ACC112 (cell line): ENCODE measurements around the gene DYNC1H1.
A peak's percentile ranks its signal among the peaks of the same experiment; 100 is the strongest.

Experiments used
- H2AFZ ChIP-seq: fragments of 200-600 bp; sonication (generic); one replicate; pipeline ENCODE4 v1.6.0; 2017; ENCODE audit warnings: antibody characterized with exemption, low read length; ENCODE audit not compliant: unreplicated experiment
- H3K27ac ChIP-seq: fragments of 200-600 bp; sonication (generic); 2 replicates; pipeline ENCODE4 v1.5.1; 2014; ENCODE audit warnings: low read depth, mild to moderate bottlenecking, antibody characterized with exemption, low read length, moderate library complexity
- H3K27me3 ChIP-seq: fragments of 200-600 bp; sonication (generic); 2 replicates; pipeline ENCODE4 v1.6.1; 2014; ENCODE audit warnings: mild to moderate bottlenecking, antibody characterized with exemption, low read length, moderate library complexity, mixed read lengths; ENCODE audit not compliant: insufficient read depth
- H3K36me3 ChIP-seq: fragments of 200-600 bp; sonication (generic); 2 replicates; pipeline ENCODE4 v1.6.1; 2016; ENCODE audit warnings: mild to moderate bottlenecking, antibody characterized with exemption, low read length, moderate library complexity, mixed read lengths; ENCODE audit not compliant: insufficient read depth
- H3K4me1 ChIP-seq: fragments of 200-600 bp; sonication (generic); one replicate; pipeline ENCODE4 v1.6.1; 2016; ENCODE audit warnings: low read length, mixed read lengths; ENCODE audit not compliant: insufficient read depth, unreplicated experiment, control insufficient read depth
- H3K4me3 ChIP-seq: fragments of 200-600 bp; sonication (generic); 2 replicates; pipeline ENCODE4 v1.5.1; 2014; ENCODE audit warnings: mild to moderate bottlenecking, low read depth, low read length
- H3K79me2 ChIP-seq: fragments of 200-600 bp; sonication (generic); one replicate; pipeline ENCODE4 v1.6.0; 2016; ENCODE audit warnings: low read length; ENCODE audit not compliant: control insufficient read depth, unreplicated experiment, insufficient read depth

Gene DYNC1H1

DNA sequence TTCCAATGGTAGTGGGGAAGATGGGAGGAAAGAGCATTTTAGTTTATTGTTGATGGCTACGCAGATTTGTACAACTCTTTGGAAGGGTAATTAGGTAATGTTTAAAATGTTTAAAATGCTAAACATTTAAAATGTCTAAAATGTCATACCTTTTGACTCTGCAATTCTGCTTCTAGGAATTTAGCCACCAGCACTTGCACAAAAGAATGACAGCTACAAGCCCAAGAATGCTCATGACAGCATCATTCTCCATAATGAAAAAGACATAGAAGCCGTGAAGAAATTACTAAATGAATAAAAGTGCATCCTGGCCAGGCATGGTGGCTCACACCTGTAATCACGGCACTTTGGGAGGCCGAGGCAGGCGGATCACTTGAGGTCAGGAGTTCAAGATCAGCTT lies 19.9 kb upstream of the DYNC1H1 start:
- no peak overlapping the region for H3K4me3 ChIP-seq
- peaks cover 4% of the 10 kb centered on the region; the same call in 1 of the 2 replicates for H3K27me3 ChIP-seq
- H3K36me3 ChIP-seq: no peaks in the 10 kb centered on the region
- no peak overlapping the region for H2AFZ ChIP-seq
- no peak overlapping the region for H3K27ac ChIP-seq
- no peaks in the 10 kb centered on the region for H3K4me1 ChIP-seq
- H3K79me2 ChIP-seq: peaks cover 13% of the 10 kb centered on the region

DNA sequence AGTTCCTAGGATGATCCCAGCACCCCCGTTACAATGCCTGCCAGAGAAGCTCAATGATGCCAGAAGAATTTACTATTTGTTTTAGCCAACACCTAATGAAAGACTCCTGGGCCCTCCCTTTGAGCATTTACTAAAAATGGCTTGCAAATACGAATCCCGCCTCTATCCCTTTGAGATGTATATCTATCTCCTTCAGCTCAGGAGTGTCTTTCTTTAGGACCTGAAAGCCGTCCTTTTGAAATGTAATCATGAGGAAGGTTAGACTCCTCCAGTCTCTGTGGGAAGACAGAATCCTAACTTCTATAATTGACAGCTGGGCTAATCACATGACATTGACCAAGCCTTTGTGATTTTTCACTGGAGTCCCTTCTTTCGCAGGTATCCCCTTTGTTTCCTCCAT lies 19.2 kb upstream of the DYNC1H1 start:
- Histone ChIP-seq H3K4me3 (no peak overlapping the region), H3K27ac (no peak overlapping the region), H2AFZ (no peak overlapping the region), H3K27me3 (peaks cover 4% of the 10 kb centered on the region; the same call in 1 of the 2 replicates), H3K36me3 (no peaks in the 10 kb centered on the region), H3K4me1 (peaks cover 2% of the 10 kb centered on the region), H3K79me2 (peaks cover 20% of the 10 kb centered on the region)

DNA sequence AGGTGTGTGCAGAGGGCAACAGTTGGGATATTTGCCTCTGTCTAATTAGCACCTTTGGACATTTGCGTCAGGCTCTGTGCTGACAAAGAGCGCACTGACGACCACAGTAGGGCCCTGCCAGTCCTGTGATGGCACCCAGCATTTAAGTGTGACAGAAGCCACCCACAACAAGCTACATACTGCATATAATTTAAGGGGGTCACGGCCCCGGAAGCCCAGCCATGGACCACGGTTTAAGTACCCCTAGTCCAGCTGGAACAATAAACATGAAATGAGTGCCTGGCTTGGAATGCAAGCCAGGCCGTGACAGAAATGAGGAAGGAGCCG lies 16.8 kb upstream of the DYNC1H1 start:
- peak overlapping the region; percentile 70 for H2AFZ ChIP-seq
- peak overlapping the region; percentile 89 for H3K4me3 ChIP-seq
- H3K4me1 ChIP-seq: peaks cover 5% of the 10 kb centered on the region
- peaks cover 29% of the 10 kb centered on the region for H3K79me2 ChIP-seq
- peaks cover 2% of the 10 kb centered on the region; the same call in 1 of the 2 replicates for H3K27me3 ChIP-seq
- H3K27ac ChIP-seq: peak overlapping the region; percentile 97
- no peaks in the 10 kb centered on the region for H3K36me3 ChIP-seq

DNA sequence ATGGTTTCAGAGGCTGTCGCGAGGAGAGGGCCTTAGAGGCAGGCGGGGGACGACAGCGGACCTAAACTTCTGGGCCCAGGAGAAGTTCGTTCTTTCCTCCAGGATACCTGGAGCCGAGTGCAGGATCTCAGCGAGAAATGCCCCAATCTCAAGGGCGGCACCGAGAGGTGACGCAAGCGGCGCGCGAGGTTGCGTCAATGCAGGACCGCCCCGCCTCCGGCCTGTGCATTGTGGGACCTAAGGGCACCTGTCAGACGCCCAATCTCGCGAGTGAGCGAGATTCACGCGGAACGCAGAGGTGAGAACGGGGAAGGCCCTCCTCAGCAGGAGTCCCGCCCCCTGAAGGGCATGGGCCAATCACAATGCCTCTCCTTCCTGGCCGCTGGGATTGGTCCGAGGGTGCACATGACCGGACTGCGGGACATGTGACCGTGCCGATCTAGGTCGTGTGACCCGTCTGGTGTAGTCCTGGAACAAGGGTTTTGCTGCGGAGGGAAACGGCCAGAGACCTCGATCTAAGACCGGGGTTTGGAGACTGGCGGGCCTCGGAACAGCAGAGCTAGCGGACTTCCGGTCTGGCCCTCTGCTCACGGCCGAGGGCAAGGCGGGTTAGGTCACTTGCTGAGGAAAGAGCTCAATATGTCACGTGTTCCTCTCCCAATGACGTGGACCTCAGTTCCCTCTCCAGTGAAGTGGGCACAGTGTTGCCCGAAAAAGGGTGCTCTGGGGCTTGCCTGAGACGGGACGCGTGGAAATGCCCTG lies 16.3 kb upstream of the DYNC1H1 start:
- H3K36me3 ChIP-seq: no peaks in the 10 kb centered on the region
- peak overlapping the region; percentile 89 for H3K4me3 ChIP-seq
- H2AFZ ChIP-seq: peak overlapping the region; percentile 89
- peak overlapping the region; percentile 97 for H3K27ac ChIP-seq
- no peaks in the 10 kb centered on the region for H3K27me3 ChIP-seq
- H3K4me1 ChIP-seq: peaks cover 5% of the 10 kb centered on the region
- H3K79me2 ChIP-seq: peaks cover 29% of the 10 kb centered on the region

DNA sequence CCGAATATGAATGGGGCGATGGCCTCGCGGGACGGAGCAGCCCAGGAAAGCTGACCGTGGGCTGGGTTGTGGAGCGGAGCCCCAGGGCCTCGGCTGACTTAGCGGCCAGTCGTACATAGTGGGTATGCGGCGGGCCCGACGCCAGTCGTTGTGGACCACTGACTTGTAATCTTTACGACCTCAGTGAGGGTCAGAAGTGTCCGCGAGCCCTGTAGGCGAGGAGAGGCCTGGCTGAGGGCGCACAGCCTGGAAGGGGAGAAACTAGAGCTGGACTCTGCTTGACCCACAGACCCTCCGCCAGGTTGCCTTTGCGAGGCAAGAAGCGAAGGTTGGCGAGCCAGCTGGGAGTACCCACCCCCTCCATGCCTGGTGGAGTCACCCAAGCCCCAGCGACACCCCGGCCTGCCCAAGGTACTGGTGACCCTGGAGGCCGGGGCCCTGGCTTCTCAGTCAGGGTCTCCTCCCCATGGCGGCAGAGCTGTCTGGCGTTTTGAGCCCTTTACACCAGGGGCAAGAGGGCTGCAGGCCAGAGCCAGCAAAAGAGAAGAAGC lies 15.6 kb upstream of the DYNC1H1 start:
- Histone ChIP-seq H3K27ac (peak overlapping the region; percentile 97), H3K4me1 (peaks cover 5% of the 10 kb centered on the region), H3K79me2 (peaks cover 29% of the 10 kb centered on the region), H3K36me3 (no peaks in the 10 kb centered on the region), H3K27me3 (no peaks in the 10 kb centered on the region), H3K4me3 (peak overlapping the region; percentile 89), H2AFZ (peak overlapping the region; percentile 89)

- Histone ChIP-seq H3K4me3 (no peak overlapping the region), H3K27ac (no peak overlapping the region)
Measured at GRCh38 chr14:101950100-101950499, 14.3 kb upstream of the DYNC1H1 start.

GRCh38 chr14:101950516-101951215 lies 13.7 kb upstream of the DYNC1H1 start:
- Histone ChIP-seq H2AFZ (no peak overlapping the region), H3K79me2 (peaks cover 29% of the 10 kb centered on the region), H3K4me1 (peaks cover 5% of the 10 kb centered on the region), H3K36me3 (no peaks in the 10 kb centered on the region), H3K27me3 (no peaks in the 10 kb centered on the region), H3K27ac (no peak overlapping the region), H3K4me3 (no peak overlapping the region; the same call in 1 of the 2 replicates)

More at GRCh38 chr14:101950100-101950499, 14.3 kb upstream of the DYNC1H1 start:
- Histone ChIP-seq H3K4me1 (peaks cover 5% of the 10 kb centered on the region), H3K79me2 (peaks cover 29% of the 10 kb centered on the region), H3K36me3 (no peaks in the 10 kb centered on the region), H3K27me3 (no peaks in the 10 kb centered on the region), H2AFZ (no peak overlapping the region)

GRCh38 chr14:101953151-101953550 lies 11.2 kb upstream of the DYNC1H1 start:
- Histone ChIP-seq H3K27me3 (no peaks in the 10 kb centered on the region), H3K4me1 (peaks cover 5% of the 10 kb centered on the region), H3K36me3 (no peaks in the 10 kb centered on the region), H3K79me2 (peaks cover 27% of the 10 kb centered on the region), H2AFZ (no peak overlapping the region), H3K27ac (no peak overlapping the region), H3K4me3 (no peak overlapping the region)

DNA sequence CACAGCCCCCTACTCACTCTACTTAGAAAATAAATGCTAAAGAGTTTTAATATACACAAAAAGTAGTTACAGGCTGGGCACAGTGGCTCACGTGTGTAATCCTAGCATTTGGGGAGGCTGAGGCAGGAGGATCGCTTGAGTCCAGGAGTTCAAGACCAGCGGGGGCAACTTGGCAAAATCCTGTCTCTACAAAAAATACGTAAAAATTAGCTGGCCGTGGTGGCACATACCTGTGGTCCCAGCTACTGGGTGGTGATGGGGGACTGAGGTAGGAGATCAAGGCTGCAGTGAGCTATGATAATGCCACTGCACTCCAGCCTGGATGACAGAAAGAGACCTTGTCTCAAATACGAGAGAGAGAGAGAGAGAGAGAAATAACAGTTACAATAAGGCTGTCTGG lies 9.9 kb upstream of the DYNC1H1 start:
- Histone ChIP-seq H3K4me1 (peaks cover 5% of the 10 kb centered on the region), H2AFZ (no peak overlapping the region), H3K4me3 (no peak overlapping the region), H3K36me3 (no peaks in the 10 kb centered on the region), H3K79me2 (peaks cover 16% of the 10 kb centered on the region), H3K27ac (no peak overlapping the region), H3K27me3 (no peaks in the 10 kb centered on the region)

DNA sequence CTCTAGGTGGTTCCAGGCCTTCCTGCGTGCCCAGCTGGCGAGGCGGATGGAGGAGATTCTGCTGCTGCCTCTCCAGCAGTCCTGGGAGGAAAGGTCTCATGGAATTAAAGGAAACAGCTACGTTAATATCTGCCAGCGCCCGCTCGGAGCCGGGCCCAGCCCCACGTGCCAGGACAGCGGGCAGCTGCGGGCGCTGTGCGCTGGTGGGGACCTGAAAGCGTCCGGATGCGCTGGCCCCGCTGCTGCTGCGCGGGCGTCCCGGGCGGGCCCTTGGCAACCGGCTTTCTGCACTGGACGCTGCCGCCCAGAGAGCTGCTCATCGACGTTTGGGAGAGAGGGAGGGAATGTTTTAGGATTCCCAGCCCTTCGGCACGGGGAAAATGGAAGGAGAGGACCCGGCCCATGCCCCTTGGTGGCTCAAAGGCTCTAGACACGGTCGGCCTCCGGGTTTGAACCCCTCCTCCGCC lies 8.6 kb upstream of the DYNC1H1 start:
- Histone ChIP-seq H3K36me3 (no peaks in the 10 kb centered on the region), H2AFZ (no peak overlapping the region), H3K79me2 (peaks cover 4% of the 10 kb centered on the region), H3K27me3 (no peaks in the 10 kb centered on the region), H3K4me1 (no peaks in the 10 kb centered on the region), H3K4me3 (no peak overlapping the region), H3K27ac (no peak overlapping the region)
